Ectodermal cell (in vitro differentiated cells): ENCODE results near the gene FAM193A.
"Not testable (repeated sequence)": the region's sequence is repeated elsewhere in the genome, so short reads cannot be mapped to it uniquely, and the experiment has no call there.

Experiments
- H3K27ac ChIP-seq: 2 replicates; pipeline ENCODE4 v1.7.0; 2013; ENCODE audit warnings: mild to moderate bottlenecking, low read depth, low read length; ENCODE audit not compliant: insufficient read depth, poor library complexity, severe bottlenecking
- H3K27me3 ChIP-seq: 2 replicates; pipeline ENCODE4 v1.7.0; 2013; ENCODE audit warnings: mild to moderate bottlenecking, low read length; ENCODE audit not compliant: insufficient read depth, control insufficient read depth, poor library complexity, severe bottlenecking
- H3K36me3 ChIP-seq: one replicate; pipeline ENCODE4 v1.7.0; 2013; ENCODE audit warnings: low read length; ENCODE audit not compliant: control insufficient read depth, insufficient read depth
- H3K4me1 ChIP-seq: one replicate; pipeline ENCODE4 v1.7.0; 2013; ENCODE audit warnings: low read length; ENCODE audit not compliant: control insufficient read depth, insufficient read depth
- H3K4me3 ChIP-seq: 2 replicates; pipeline ENCODE4 v1.7.0; 2013; ENCODE audit warnings: low read depth, low read length, control low read depth; ENCODE audit not compliant: insufficient read depth
- H3K9me3 ChIP-seq: 2 replicates; pipeline ENCODE4 v1.7.0; 2013; ENCODE audit warnings: mild to moderate bottlenecking, low read length, moderate library complexity; ENCODE audit not compliant: control insufficient read depth
- WGBS, 2 experiments: methylation state at CpG; one replicate each; pipeline ENCODE4 v1.1.7; 2013; ENCODE audit warnings: missing lambda C conversion rate in 2 of 2; 5-methylcytosine and 5-hydroxymethylcytosine counted together

The FAM193A gene

DNA sequence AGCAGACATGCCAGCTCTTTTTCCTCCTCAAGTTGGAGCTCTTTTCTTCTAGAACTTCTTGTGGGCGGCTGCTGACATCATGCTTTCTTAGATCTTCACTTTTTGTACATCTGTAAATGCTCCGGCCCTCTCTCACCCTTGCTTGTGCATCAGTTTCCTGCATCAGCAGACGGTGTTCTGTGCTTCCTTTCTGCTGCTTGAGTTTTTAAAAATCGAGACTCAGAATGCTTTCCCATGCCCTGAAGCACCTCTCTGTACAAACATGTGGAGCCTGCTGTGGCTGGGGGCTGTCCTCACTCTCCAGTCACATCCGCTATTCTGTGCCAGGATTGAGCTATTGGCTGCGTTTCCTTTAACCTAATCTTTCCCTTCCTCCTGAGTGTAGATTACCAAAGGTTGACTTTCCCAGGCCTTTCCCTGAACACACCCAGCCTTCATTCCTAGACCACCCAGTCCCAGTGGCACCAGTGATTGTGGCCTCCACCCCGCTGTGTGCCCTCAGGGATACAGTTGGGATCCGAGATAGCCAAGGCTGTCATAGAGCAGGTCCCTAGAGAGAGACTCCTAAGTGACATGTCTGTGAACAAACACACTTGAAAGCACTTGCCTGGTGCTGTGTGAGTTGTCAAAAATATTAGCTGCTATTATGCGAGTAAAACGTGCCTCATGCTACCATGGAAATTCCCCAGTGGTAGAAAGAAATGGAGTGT is 177.8 kb downstream of the FAM193A start:
- H3K9me3 ChIP-seq = no peaks in the 10 kb centered on the region
- 91 to 94% methylated on average over 10 of the region's 10 CpGs for WGBS, 2 experiments

DNA sequence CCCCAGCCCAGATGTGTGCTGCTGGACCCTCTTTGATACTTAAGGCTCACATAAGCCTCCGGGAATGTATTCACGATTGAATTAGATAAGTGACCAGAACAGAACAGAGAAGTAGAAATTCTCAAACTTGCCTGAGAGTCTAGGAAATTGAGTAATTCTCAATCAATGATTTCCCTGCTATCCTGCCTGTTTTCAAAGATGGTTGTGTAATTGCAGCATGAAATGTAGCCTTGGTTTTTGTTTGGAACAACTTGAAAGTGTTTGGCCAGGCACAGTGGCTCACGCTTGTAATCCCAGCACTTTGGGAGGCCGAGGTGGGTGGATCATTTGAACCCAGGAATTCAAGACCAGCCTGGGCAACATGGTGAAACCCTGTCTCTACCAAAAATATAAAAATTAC is 178.5 kb downstream of the FAM193A start:
- WGBS, 2 experiments = 93 to 96% methylated on average over 4 of the region's 4 CpGs
- Histone ChIP-seq H3K4me1 (no peaks in the 10 kb centered on the region), H3K9me3 (no peaks in the 10 kb centered on the region), H3K36me3 (peaks cover 9% of the 10 kb centered on the region), H3K27ac (no peak overlapping the region), H3K4me3 (no peak overlapping the region), H3K27me3 (no peaks in the 10 kb centered on the region)

More for the DNA sequence above, 177.8 kb downstream of the FAM193A start:
- no peaks in the 10 kb centered on the region for H3K27me3 ChIP-seq
- H3K4me1 ChIP-seq = no peaks in the 10 kb centered on the region
- no peak overlapping the region for H3K4me3 ChIP-seq
- H3K27ac ChIP-seq = no peak overlapping the region
- H3K36me3 ChIP-seq = peaks cover 9% of the 10 kb centered on the region

DNA sequence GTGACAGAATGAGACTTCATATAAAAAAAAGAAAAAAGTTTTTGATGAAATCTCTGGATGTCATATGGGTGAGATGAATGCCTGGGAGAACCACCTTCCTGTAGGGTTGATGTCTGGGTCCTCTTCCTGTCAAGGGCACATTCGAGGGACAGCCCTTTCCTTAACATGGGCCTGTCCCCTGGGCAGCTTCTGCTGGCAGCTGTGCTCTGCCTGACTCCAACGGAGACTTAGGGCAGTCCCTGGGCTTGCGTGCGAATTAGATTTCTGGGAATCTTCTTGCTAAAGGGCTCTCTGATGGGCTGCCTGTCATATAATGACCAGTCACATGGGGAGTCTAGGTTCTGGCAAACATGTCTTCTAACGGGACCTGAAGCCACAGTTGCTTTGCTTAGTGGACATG is 179.0 kb downstream of the FAM193A start:
- Histone ChIP-seq H3K27ac (no peak overlapping the region), H3K36me3 (peaks cover 9% of the 10 kb centered on the region), H3K4me1 (no peaks in the 10 kb centered on the region), H3K4me3 (no peak overlapping the region), H3K9me3 (no peaks in the 10 kb centered on the region), H3K27me3 (no peaks in the 10 kb centered on the region)
- 85 to 87% methylated on average over 5 of the region's 5 CpGs for WGBS, 2 experiments

DNA sequence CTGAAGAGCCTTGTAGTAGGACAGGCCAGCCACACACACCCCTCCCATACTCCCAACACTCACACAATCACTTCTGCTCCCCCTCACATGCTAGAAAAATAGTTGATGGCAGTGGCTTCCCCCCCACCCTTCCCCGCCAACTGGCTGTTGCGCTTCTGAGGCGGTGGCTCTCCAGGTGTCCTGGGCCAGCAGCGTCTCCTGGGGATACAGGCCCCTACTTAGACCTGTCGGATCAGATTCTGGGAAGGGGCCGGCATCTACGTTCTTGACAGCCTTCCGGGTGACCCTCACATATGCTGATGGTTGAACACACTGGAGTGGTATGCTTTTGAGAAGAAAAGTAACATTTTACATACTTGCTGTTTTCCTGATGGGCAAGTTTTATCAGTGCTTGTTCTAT is 179.8 kb downstream of the FAM193A start:
- H3K4me3 ChIP-seq = no peak overlapping the region
- peaks cover 9% of the 10 kb centered on the region for H3K36me3 ChIP-seq
- H3K9me3 ChIP-seq = no peaks in the 10 kb centered on the region
- H3K27me3 ChIP-seq = no peaks in the 10 kb centered on the region
- WGBS, 2 experiments = 96 to 98% methylated on average over 8 of the region's 8 CpGs
- H3K27ac ChIP-seq = no peak overlapping the region
- H3K4me1 ChIP-seq = no peaks in the 10 kb centered on the region

DNA sequence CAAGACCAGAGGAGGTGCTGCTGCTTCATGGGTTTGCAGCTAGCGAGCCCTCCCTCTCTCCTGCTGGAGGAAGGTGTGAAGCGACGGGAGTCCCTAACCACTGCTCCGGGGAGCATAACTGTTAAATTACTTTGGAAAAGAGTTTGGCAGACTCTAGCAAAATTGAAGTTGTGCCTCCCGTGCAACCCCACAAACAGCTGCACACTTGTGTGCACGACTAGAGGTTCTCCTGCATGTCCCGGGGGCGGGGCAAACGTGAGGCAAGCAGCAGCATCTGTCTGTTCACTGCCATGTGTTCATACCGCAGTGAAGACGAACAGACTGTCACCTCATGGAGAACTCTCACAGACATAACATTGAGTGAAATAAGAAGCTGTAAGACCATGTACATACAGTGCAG is 185.1 kb downstream of the FAM193A start:
- Histone ChIP-seq H3K4me1 (no peaks in the 10 kb centered on the region), H3K4me3 (no peak overlapping the region), H3K9me3 (no peaks in the 10 kb centered on the region), H3K36me3 (peaks cover 4% of the 10 kb centered on the region), H3K27me3 (no peaks in the 10 kb centered on the region), H3K27ac (no peak overlapping the region)
- WGBS, 2 experiments = 93 to 95% methylated on average over 11 of the region's 11 CpGs

DNA sequence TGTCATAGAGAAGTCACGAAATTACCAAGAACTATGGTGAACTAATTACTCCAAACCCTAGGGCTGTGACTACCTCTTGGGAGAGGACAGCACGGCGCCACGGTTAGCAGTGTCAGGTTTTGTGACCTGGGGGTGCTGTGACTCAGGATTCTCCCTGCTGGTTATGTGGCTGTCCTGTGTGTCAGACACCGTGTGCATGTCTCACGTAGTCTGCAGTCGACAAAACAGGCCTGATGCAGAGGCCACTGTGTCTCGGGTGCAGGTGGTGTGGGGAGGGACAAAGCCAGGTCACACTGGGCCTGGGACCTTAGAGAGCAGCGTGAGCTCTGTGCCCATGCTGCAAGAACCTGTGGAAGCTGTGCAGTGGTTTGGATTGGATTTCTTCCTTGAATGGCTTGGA is 185.6 kb downstream of the FAM193A start:
- Histone ChIP-seq H3K27ac (no peak overlapping the region), H3K36me3 (peaks cover 4% of the 10 kb centered on the region), H3K9me3 (no peaks in the 10 kb centered on the region), H3K4me3 (no peak overlapping the region), H3K4me1 (no peaks in the 10 kb centered on the region), H3K27me3 (no peaks in the 10 kb centered on the region)
- WGBS, 2 experiments = 95 to 96% methylated on average over 9 of the region's 9 CpGs

DNA sequence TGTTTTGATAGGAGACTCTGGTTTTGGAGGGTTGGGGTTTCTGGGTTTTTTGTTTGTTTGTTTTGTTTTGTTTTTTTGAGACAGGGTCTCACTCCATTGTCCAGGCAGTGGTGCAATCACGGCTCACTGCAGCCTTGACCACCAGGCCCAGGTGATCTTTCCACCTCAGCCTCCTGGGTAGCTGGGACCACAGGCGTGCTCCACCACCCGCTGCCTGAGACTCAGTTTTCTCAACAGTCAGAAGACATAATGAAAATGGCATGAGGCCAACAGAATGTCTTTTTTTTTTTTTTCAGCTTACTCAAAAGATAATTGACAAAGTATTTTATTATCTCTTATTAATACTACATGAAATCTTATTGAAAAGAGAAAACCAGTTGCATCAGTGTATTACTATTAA is 187.3 kb downstream of the FAM193A start:
- H3K4me3 ChIP-seq = no peak overlapping the region
- no peaks in the 10 kb centered on the region for H3K9me3 ChIP-seq
- no peaks in the 10 kb centered on the region for H3K27me3 ChIP-seq
- WGBS, 2 experiments = 95 to 97% methylated on average over 3 of the region's 3 CpGs
- peaks cover 4% of the 10 kb centered on the region for H3K36me3 ChIP-seq
- H3K4me1 ChIP-seq = no peaks in the 10 kb centered on the region
- H3K27ac ChIP-seq = no peak overlapping the region

DNA sequence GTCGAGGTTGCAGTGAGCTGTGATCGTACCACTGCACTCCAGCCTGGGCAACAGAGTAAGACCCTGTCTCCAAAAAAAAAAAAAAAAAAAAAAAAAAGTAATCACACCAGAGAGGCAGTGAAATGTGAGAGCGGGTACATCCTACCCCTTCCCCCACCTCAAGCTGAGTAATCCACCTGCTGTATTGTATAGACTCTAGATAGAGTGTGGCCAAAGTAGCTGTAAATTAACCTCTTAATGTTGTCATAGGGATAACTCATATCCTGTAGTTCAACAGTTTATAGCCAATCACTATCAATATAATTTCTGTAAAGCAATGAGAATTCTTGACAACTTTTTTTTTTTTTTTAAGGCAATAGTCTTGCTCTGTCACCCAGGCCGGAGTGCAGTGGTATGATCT is 188.9 kb downstream of the FAM193A start:
- no peaks in the 10 kb centered on the region for H3K27me3 ChIP-seq
- no peak overlapping the region for H3K27ac ChIP-seq
- WGBS, 2 experiments = 95 to 96% methylated on average over 2 to 4 of the region's 4 CpGs
- H3K4me1 ChIP-seq = no peaks in the 10 kb centered on the region
- no peaks in the 10 kb centered on the region for H3K9me3 ChIP-seq
- H3K36me3 ChIP-seq = peaks cover 4% of the 10 kb centered on the region
- no peak overlapping the region for H3K4me3 ChIP-seq

DNA sequence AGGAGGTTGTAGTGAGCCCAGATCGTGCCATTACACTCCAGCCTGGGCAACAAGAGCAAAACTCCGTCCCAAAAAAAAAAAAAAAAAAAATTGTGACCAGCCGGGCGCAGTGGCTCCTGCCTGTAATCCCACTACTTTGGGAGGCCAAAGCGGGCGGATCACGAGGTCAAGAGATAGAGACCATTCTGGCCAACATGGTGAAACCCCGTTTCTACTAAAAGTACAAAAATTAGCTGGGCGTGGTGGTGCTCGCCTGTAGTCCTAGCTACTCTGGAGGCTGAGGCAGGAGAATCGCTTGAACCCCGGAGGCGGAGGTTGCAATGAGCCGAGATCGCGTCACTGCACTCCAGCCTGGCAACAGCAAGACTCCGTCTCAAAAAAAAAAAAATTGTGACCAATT is 190.4 kb downstream of the FAM193A start:
- H3K27ac ChIP-seq, H3K4me1 ChIP-seq, H3K36me3 ChIP-seq, H3K4me3 ChIP-seq, H3K9me3 ChIP-seq, H3K27me3 ChIP-seq: not testable (repeated sequence)
- 94 to 95% methylated on average over 17 of the region's 17 CpGs for WGBS, 2 experiments

DNA sequence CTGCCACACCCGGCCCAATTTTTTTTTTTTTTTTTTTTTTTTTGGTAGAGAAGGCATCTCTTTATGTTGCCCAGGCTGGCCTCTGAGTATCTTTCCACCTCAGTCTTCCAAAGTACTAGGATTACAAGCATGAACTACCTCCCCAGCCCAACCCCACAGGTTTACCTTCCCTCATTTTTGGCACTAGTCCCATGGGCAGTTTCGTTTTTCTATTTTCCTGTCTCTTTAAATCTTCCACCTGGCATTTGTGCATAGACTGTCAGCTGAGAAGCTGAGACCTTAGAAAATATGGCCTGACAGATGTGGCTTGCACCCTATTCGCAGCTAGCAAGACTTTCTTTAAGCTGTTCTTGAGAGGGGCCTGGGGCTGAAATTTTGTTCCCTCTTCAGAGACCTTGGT is 191.8 kb downstream of the FAM193A start:
- no peak overlapping the region for H3K4me3 ChIP-seq
- peaks cover 4% of the 10 kb centered on the region for H3K36me3 ChIP-seq
- no peaks in the 10 kb centered on the region for H3K9me3 ChIP-seq
- no peaks in the 10 kb centered on the region for H3K4me1 ChIP-seq
- no peaks in the 10 kb centered on the region for H3K27me3 ChIP-seq
- H3K27ac ChIP-seq = no peak overlapping the region
- WGBS, 2 experiments = 95 to 96% methylated on average over 3 of the region's 3 CpGs
